RPMI7951 (cell line): ENCODE data around the gene IL9R. TPM values are rescaled to one million over a fixed set of nuclear protein-coding genes. Genes with fewer than 3 reads are reported as not detected.
"Not testable (repeated sequence)": the region's sequence is repeated elsewhere in the genome, so short reads cannot be mapped to it uniquely, and the experiment has no call there.

Experiments used
- DNase-seq: peaks from one replicate; pipeline ENCODE4 v3.0.0-alpha.2; 2012; ENCODE audit warnings: low read depth
- total RNA-seq: library from RNA; depleted of rRNA; stranded (reverse); fragments of >200 nt; shearing (Covaris generic); gene quantifications from 2 replicates; pipeline ENCODE4 v1.2.3, GENCODE V29; 2014; rRNA removed

Gene IL9R
- total RNA-seq, 1 experiment from 2014 or later: 0.12 TPM

DNA sequence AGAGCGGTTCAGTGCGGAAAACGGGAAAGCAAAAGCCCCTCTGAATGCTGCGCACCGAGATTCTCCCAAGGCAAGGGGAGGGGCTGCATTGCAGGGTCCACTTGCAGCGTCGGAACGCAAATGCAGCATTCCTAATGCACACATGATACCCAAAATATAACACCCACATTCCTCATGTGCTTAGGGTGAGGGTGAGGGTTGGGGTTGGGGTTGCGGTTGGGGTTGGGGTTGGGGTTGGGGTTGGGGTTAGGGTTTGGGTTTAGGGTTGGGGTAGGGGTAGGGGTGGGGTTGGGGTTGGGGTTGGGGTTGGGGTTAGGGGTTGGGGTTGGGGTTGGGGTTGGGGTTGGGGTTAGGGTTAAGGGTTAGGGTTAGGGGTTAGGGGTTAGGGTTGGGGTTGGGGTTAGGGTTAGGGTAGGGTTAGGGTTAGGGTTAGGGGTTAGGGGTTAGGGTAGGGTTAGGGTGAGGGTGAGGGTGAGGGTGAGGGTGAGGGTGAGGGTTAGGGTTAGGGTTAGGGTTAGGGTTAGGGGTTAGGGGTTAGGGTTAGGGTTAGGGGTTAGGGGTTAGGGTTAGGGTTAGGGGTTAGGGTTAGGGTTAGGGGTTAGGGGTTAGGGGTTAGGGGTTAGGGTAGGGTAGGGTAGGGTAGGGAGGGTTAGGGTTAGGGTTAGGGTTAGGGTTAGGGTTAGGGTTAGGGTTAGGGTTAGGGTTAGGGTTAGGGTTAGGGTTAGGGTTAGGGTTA lies 32.4 kb downstream of the IL9R start:
- not testable (repeated sequence) for DNase-seq

- not testable (repeated sequence) for DNase-seq
Observed at GRCh38 chrX:156030474-156030873, 33.0 kb downstream of the IL9R start.

Other genes starting within 250 kb of the IL9R start
- 69.8 and 81.8 TPM in 2 replicates for gene VAMP7, start 116.4 kb upstream of the IL9R start, total RNA-seq